ENCODE measurements around the gene MRPL55. TPM values are rescaled to one million over a fixed set of nuclear protein-coding genes. Genes with fewer than 3 reads are reported as not detected.

MRPL55 gene
- total RNA-seq, 1 experiment from 2014 or later, result 343 TPM

DNA sequence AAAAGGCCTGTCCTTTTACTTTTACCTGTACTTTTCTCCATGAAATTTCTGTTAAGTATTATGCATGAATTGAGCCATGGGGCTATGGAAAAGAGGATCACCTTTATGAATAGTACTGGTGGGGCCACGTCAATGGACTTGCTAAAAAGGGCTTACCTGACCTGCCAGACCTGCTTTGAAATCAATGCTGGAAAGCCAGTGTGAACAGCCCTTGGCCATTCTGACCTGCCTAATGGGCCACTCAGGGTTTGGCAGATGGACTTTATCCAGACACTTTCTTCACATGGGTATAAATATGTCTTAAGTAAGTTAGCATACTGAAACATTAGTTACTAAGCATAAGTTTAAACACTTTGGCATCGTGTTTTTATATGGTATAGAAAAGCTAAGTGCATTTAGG, 22.7 kb upstream of the MRPL55 start:
- peaks cover 12% of the 10 kb centered on the region for H3K4me1 ChIP-seq (ENCODE audit: insufficient read depth, low read length)
- H3F3A ChIP-seq (ENCODE audit: low read length, unreplicated experiment), result peaks cover 5% of the 10 kb centered on the region
- H2AFZ ChIP-seq (ENCODE audit: low read length), result peak overlapping the region; percentile 8
- CTCF ChIA-PET, result interaction anchor here (1.6 to 1.9 kb wide), 2 partner anchors 35 to 132 kb away, joined by 16 to 29 read pairs; partner anchors contain the start of gene IBA57
- no peak for ATAC-seq
- peak overlapping the region; percentile 82 for H3K4me2 ChIP-seq (ENCODE audit: low read length)
- H3K27me3 ChIP-seq (ENCODE audit: low read length), result no peaks in the 10 kb centered on the region
- H3K9me2 ChIP-seq (replicated peaks; ENCODE audit: low read length), result no peaks in the 10 kb centered on the region
- no TSS peak for BruUV-seq (replicated peaks)
- TF ChIP-seq EZH2phosphoT487 (IDR thresholded peaks at IDR 0.05; ENCODE audit: borderline replicate concordance, low read length), result no peak
- no peak for TF ChIP-seq EZH2 (IDR thresholded peaks at IDR 0.05; ENCODE audit: low read length, unreplicated experiment)
- TF ChIP-seq CTCF (conservative IDR thresholded peaks at IDR 0.05; ENCODE audit: low read depth, low read length), result no peak
- H3K4me3 ChIP-seq (ENCODE audit: low read length), result peak overlapping the region; percentile 65
- H3K79me2 ChIP-seq (ENCODE audit: low read length), result no peaks in the 10 kb centered on the region
- H3K9me3 ChIP-seq (ENCODE audit: low read length), result no peaks in the 10 kb centered on the region
- POLR2A ChIA-PET (ENCODE audit: unreplicated experiment), result no interaction called here
- 0 out of 2 replicates have a peak overlapping the region, but pooled peaks have one; percentile 5 for H3K9ac ChIP-seq (ENCODE audit: low read length)
- DNase-seq, result peak; percentile 58
- H4K20me1 ChIP-seq (ENCODE audit: low read length), result no peaks in the 10 kb centered on the region
- H3K27ac ChIP-seq (ENCODE audit: low read length), result peak overlapping the region; percentile 54
- H3K36me3 ChIP-seq (ENCODE audit: low read depth, low read length), result no peaks in the 10 kb centered on the region
- intact Hi-C loops (cut with micrococcal nuclease), result loop anchor here (1.0 kb wide), 6 partner anchors 8 to 384 kb away; no protein-coding TSS in a partner anchor

DNA sequence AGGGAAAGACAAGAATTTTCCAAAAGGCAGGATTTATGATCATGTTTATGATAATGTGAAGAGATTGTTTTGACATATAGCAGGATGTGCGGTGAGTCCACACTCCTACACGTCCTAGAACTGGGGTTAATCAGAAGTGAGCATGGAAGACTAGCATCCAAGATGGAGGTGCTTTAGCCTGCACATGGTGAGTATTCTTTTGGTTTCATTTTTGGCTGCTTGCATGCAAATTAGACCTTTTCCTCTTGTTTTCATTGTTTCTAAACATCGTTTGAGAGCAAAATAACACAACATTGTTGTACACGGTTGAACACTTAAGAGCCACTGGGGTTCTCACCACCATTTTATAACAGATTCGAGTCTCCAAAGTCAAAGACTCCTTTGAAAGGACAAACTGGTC, 16.1 kb upstream of the MRPL55 start:
- no peaks in the 10 kb centered on the region for H3K9me3 ChIP-seq (ENCODE audit: low read length)
- H3K9ac ChIP-seq (ENCODE audit: low read length), result no peak overlapping the region
- intact Hi-C loops (cut with micrococcal nuclease), result no loop called here
- H4K20me1 ChIP-seq (ENCODE audit: low read length), result no peaks in the 10 kb centered on the region
- H3K36me3 ChIP-seq (ENCODE audit: low read depth, low read length), result no peaks in the 10 kb centered on the region
- H3K27me3 ChIP-seq (ENCODE audit: low read length), result no peaks in the 10 kb centered on the region
- no peaks in the 10 kb centered on the region for H3K9me2 ChIP-seq (replicated peaks; ENCODE audit: low read length)
- no peak overlapping the region for H3K27ac ChIP-seq (ENCODE audit: low read length)
- no peak overlapping the region for H3K4me3 ChIP-seq (ENCODE audit: low read length)
- no peaks in the 10 kb centered on the region for H3K79me2 ChIP-seq (ENCODE audit: low read length)
- DNase-seq, result no peak
- POLR2A ChIA-PET (ENCODE audit: unreplicated experiment), result no interaction called here
- CTCF ChIA-PET, result no interaction called here
- no peaks in the 10 kb centered on the region for H3F3A ChIP-seq (ENCODE audit: low read length, unreplicated experiment)
- no peak overlapping the region for H3K4me2 ChIP-seq (ENCODE audit: low read length)
- TF ChIP-seq CTCF (conservative IDR thresholded peaks at IDR 0.05; ENCODE audit: low read depth, low read length) (no peak), EZH2phosphoT487 (IDR thresholded peaks at IDR 0.05; ENCODE audit: borderline replicate concordance, low read length) (no peak), EZH2 (IDR thresholded peaks at IDR 0.05; ENCODE audit: low read length, unreplicated experiment) (no peak)
- no TSS peak for BruUV-seq (replicated peaks)
- no peak overlapping the region for H2AFZ ChIP-seq (ENCODE audit: low read length)
- no peaks in the 10 kb centered on the region for H3K4me1 ChIP-seq (ENCODE audit: insufficient read depth, low read length)
- no peak for ATAC-seq

DNA sequence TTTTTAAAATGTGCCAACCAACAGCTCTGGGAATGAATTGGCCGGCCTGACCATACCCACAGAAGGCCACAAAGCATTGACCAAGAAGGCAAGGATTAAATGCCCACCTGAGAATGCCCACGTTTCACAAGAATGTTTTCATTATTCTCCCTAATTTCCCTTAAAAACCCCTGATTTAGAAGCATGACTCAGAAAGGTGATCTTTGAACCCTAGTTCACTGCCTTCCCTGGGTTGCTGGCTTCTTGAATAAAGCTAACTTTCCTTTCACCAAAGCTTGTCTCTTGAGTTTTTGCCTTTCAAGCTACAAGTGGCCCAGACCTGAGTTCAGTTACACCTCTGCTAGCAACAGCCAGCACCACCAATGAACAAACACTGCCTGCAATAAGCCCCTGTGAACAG, 14.4 kb upstream of the MRPL55 start:
- POLR2A ChIA-PET (ENCODE audit: unreplicated experiment), result no interaction called here
- intact Hi-C loops (cut with micrococcal nuclease), result no loop called here
- H3K79me2 ChIP-seq (ENCODE audit: low read length), result no peaks in the 10 kb centered on the region

More for the DNA sequence above, 14.4 kb upstream of the MRPL55 start:
- Histone ChIP-seq H3K4me2 (ENCODE audit: low read length) (no peak overlapping the region), H4K20me1 (ENCODE audit: low read length) (no peaks in the 10 kb centered on the region), H3K27me3 (ENCODE audit: low read length) (no peaks in the 10 kb centered on the region), H3K9me3 (ENCODE audit: low read length) (peaks cover 9% of the 10 kb centered on the region; the same call in 1 of the 2 replicates), H3K27ac (ENCODE audit: low read length) (no peak overlapping the region), H3K9me2 (replicated peaks; ENCODE audit: low read length) (no peaks in the 10 kb centered on the region), H3K4me1 (ENCODE audit: insufficient read depth, low read length) (no peaks in the 10 kb centered on the region), H3K9ac (ENCODE audit: low read length) (no peak overlapping the region), H2AFZ (ENCODE audit: low read length) (no peak overlapping the region), H3F3A (ENCODE audit: low read length, unreplicated experiment) (no peaks in the 10 kb centered on the region), H3K4me3 (ENCODE audit: low read length) (no peak overlapping the region), H3K36me3 (ENCODE audit: low read depth, low read length) (no peaks in the 10 kb centered on the region)
- BruUV-seq (replicated peaks), result no TSS peak
- CTCF ChIA-PET, result no interaction called here
- DNase-seq (no peak), ATAC-seq (no peak)
- TF ChIP-seq EZH2 (IDR thresholded peaks at IDR 0.05; ENCODE audit: low read length, unreplicated experiment) (no peak), CTCF (conservative IDR thresholded peaks at IDR 0.05; ENCODE audit: low read depth, low read length) (no peak), EZH2phosphoT487 (IDR thresholded peaks at IDR 0.05; ENCODE audit: borderline replicate concordance, low read length) (no peak)
